Measurements from ENCODE around the gene CHD2.

The CHD2 gene

GRCh38 chr15:92883163-92883875 is 16.8 kb upstream of the CHD2 start:
- H3K27me3 ChIP-seq (ENCODE audit: control insufficient read depth in 1 of 2, insufficient read depth in 1 of 2, low read length in 2 of 2): no peaks in the 10 kb centered on the region
- peak overlapping the region; percentile 99 for H3K18ac ChIP-seq (ENCODE audit: low read depth in 1 of 2, low read length in 2 of 2)
- DNase-seq: peak; percentile 82
- peak overlapping the region; percentile 76 for H3K27ac ChIP-seq (ENCODE audit: low read length, poor library complexity, severe bottlenecking)
- H3K4ac ChIP-seq (ENCODE audit: low read depth in 1 of 2, low read length in 2 of 2): peak overlapping the region; percentile 99 to 100
- peaks cover 2% of the 10 kb centered on the region for H3K4me1 ChIP-seq (ENCODE audit: control insufficient read depth, insufficient read depth, low read depth, low read length)
- H2BK120ac ChIP-seq (ENCODE audit: low read depth, low read length): peak overlapping the region; percentile 99
- H3K79me1 ChIP-seq (replicated peaks; ENCODE audit: low read length, poor library complexity, severe bottlenecking): peaks cover 2% of the 10 kb centered on the region
- peak overlapping the region; percentile 83 for H2AK5ac ChIP-seq (ENCODE audit: low read length, severe bottlenecking)
- peak overlapping the region; percentile 80 for H4K8ac ChIP-seq (ENCODE audit: low read length)
- peak overlapping the region; percentile 98 for H2BK5ac ChIP-seq (ENCODE audit: low read depth, low read length, poor library complexity, severe bottlenecking)
- under 1% methylated on average over 48 of the region's 53 CpGs for WGBS
- H3K23ac ChIP-seq (ENCODE audit: low read length in 2 of 2): peak overlapping the region; percentile 80 to 96
- H3K4me3 ChIP-seq (ENCODE audit: insufficient read depth in 1 of 2, low read depth in 1 of 2, low read length in 2 of 2): peak overlapping the region; percentile 96 to 98
- H3K9ac ChIP-seq (ENCODE audit: low read length): peak overlapping the region; percentile 100
- H3K14ac ChIP-seq (ENCODE audit: low read length in 2 of 2): peak overlapping the region; percentile 96 to 100
- peak overlapping the region; percentile 97 for H4K91ac ChIP-seq (ENCODE audit: low read length)
- no peak overlapping the region for H2AFZ ChIP-seq (ENCODE audit: low read depth, low read length)
- H3K9me3 ChIP-seq (ENCODE audit: control insufficient read depth, low read length): no peaks in the 10 kb centered on the region
- H2BK12ac ChIP-seq (ENCODE audit: low read length in 2 of 2): peak overlapping the region in 1 of 2 experiments; percentile 93
- no peak overlapping the region for H3K4me2 ChIP-seq (ENCODE audit: low read length, poor library complexity, severe bottlenecking)
- H3K36me3 ChIP-seq (ENCODE audit: control insufficient read depth in 1 of 2, insufficient read depth in 2 of 2, low read depth in 1 of 2, low read length in 2 of 2): peaks cover 0 to 31% of the 10 kb centered on the region in 2 experiments
- peak overlapping the region; percentile 82 for H2BK15ac ChIP-seq (ENCODE audit: low read depth, poor library complexity, severe bottlenecking)

GRCh38 chr15:92883876-92884435 is 16.2 kb upstream of the CHD2 start:
- no peak overlapping the region for H3K18ac ChIP-seq (ENCODE audit: low read depth in 1 of 2, low read length in 2 of 2)
- no peak overlapping the region for H4K91ac ChIP-seq (ENCODE audit: low read length)
- no peaks in the 10 kb centered on the region for H3K27me3 ChIP-seq (ENCODE audit: control insufficient read depth in 1 of 2, insufficient read depth in 1 of 2, low read length in 2 of 2)
- H3K9me3 ChIP-seq (ENCODE audit: control insufficient read depth, low read length): no peaks in the 10 kb centered on the region
- no peak for DNase-seq
- no peak overlapping the region for H2BK15ac ChIP-seq (ENCODE audit: low read depth, poor library complexity, severe bottlenecking)
- H3K9ac ChIP-seq (ENCODE audit: low read length): peak overlapping the region; percentile 100
- H4K8ac ChIP-seq (ENCODE audit: low read length): no peak overlapping the region
- no peak overlapping the region for H2BK12ac ChIP-seq (ENCODE audit: low read length in 2 of 2)
- H2AFZ ChIP-seq (ENCODE audit: low read depth, low read length): no peak overlapping the region
- H3K23ac ChIP-seq (ENCODE audit: low read length in 2 of 2): no peak overlapping the region
- no peak overlapping the region for H3K14ac ChIP-seq (ENCODE audit: low read length in 2 of 2)
- H3K4me2 ChIP-seq (ENCODE audit: low read length, poor library complexity, severe bottlenecking): no peak overlapping the region
- no peak overlapping the region for H2BK120ac ChIP-seq (ENCODE audit: low read depth, low read length)
- WGBS: under 1% methylated on average over 6 of the region's 12 CpGs
- peaks cover 2% of the 10 kb centered on the region for H3K4me1 ChIP-seq (ENCODE audit: control insufficient read depth, insufficient read depth, low read depth, low read length)
- H2BK5ac ChIP-seq (ENCODE audit: low read depth, low read length, poor library complexity, severe bottlenecking): no peak overlapping the region
- no peak overlapping the region for H3K4ac ChIP-seq (ENCODE audit: low read depth in 1 of 2, low read length in 2 of 2)
- H2AK5ac ChIP-seq (ENCODE audit: low read length, severe bottlenecking): peak overlapping the region; percentile 22
- H3K79me1 ChIP-seq (replicated peaks; ENCODE audit: low read length, poor library complexity, severe bottlenecking): peaks cover 2% of the 10 kb centered on the region
- H3K27ac ChIP-seq (ENCODE audit: low read length, poor library complexity, severe bottlenecking): peak overlapping the region; percentile 58
- peak overlapping the region; percentile 96 to 98 for H3K4me3 ChIP-seq (ENCODE audit: insufficient read depth in 1 of 2, low read depth in 1 of 2, low read length in 2 of 2)
- peaks cover under 1 to 37% of the 10 kb centered on the region in 2 experiments for H3K36me3 ChIP-seq (ENCODE audit: control insufficient read depth in 1 of 2, insufficient read depth in 2 of 2, low read depth in 1 of 2, low read length in 2 of 2)

DNA sequence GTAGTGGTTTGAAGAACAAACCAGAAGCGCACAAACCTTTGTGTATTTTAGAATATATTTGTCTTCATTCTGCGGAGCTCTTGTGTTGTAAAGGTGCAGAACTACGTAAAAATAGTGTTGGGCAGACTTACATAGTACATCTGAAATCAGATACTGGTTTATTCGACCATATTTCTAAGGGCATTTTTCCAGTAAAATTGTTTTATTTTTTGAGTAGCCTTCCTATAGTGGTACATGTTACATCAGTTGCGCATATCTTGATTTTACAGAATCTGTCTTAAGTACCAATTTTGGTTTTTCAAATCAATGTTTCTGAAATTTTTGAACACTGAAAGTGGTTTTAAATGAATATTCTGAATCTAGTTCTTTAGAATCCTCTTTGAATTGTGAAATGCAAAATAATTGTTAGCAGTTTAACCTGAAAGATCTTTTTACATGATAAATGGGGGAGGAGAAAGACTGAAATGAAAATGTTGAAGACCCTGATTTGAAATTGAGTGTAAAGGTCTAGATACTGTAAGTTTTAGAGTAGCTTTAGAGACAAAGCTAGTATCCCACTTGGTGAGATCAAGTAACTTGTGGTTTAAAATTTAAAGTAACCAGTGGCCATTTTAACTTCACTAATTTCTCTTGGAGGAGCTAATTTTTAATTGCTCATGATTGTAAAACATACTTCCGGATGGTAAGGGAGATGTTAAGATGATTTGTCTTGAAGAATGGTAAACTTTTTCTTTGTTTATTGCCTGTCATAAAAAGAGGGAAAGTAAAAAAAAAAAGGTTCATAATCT is 15.5 kb upstream of the CHD2 start:
- H3K4me3 ChIP-seq (ENCODE audit: insufficient read depth in 1 of 2, low read depth in 1 of 2, low read length in 2 of 2): peak overlapping the region; percentile 9 to 98
- H3K18ac ChIP-seq (ENCODE audit: low read depth in 1 of 2, low read length in 2 of 2): no peak overlapping the region
- peaks cover 4 to 42% of the 10 kb centered on the region in 2 experiments for H3K36me3 ChIP-seq (ENCODE audit: control insufficient read depth in 1 of 2, insufficient read depth in 2 of 2, low read depth in 1 of 2, low read length in 2 of 2)
- no peak overlapping the region for H3K4me2 ChIP-seq (ENCODE audit: low read length, poor library complexity, severe bottlenecking)
- DNase-seq: no peak
- peak overlapping the region; percentile 100 for H3K9ac ChIP-seq (ENCODE audit: low read length)
- H3K4ac ChIP-seq (ENCODE audit: low read depth in 1 of 2, low read length in 2 of 2): no peak overlapping the region
- H3K79me1 ChIP-seq (replicated peaks; ENCODE audit: low read length, poor library complexity, severe bottlenecking): peaks cover 2% of the 10 kb centered on the region
- peaks cover 2% of the 10 kb centered on the region for H3K4me1 ChIP-seq (ENCODE audit: control insufficient read depth, insufficient read depth, low read depth, low read length)
- no peak overlapping the region for H2BK15ac ChIP-seq (ENCODE audit: low read depth, poor library complexity, severe bottlenecking)
- H3K27ac ChIP-seq (ENCODE audit: low read length, poor library complexity, severe bottlenecking): peak overlapping the region; percentile 26
- H2BK12ac ChIP-seq (ENCODE audit: low read length in 2 of 2): no peak overlapping the region
- no peak overlapping the region for H4K8ac ChIP-seq (ENCODE audit: low read length)
- no peaks in the 10 kb centered on the region for H3K27me3 ChIP-seq (ENCODE audit: control insufficient read depth in 1 of 2, insufficient read depth in 1 of 2, low read length in 2 of 2)
- H3K9me3 ChIP-seq (ENCODE audit: control insufficient read depth, low read length): no peaks in the 10 kb centered on the region
- H2AFZ ChIP-seq (ENCODE audit: low read depth, low read length): no peak overlapping the region
- H3K23ac ChIP-seq (ENCODE audit: low read length in 2 of 2): no peak overlapping the region
- no peak overlapping the region for H3K14ac ChIP-seq (ENCODE audit: low read length in 2 of 2)
- H2AK5ac ChIP-seq (ENCODE audit: low read length, severe bottlenecking): no peak overlapping the region
- no peak overlapping the region for H2BK5ac ChIP-seq (ENCODE audit: low read depth, low read length, poor library complexity, severe bottlenecking)
- H4K91ac ChIP-seq (ENCODE audit: low read length): no peak overlapping the region
- 0% methylated on average over 3 of the region's 6 CpGs for WGBS
- H2BK120ac ChIP-seq (ENCODE audit: low read depth, low read length): no peak overlapping the region

Measured in mesenchymal stem cell (in vitro differentiated cells and primary cell).